HepG2 (cell line): Measurements from ENCODE around the gene SLC35F1.

Experiments used
- CREB1 ChIP-seq, 2 experiments: fragments of 450-650 bp in 1 of 2; IDR thresholded peaks; 2 replicates each; pipeline ENCODE4 v1.6.1; 2016 to 2017; ENCODE audit warnings: control low read depth in 1 of 2, mild to moderate bottlenecking in 1 of 2, missing compliant biosample characterization in 1 of 2, missing genetic modification characterization in 1 of 2
- CTCF ChIP-seq: sonication (generic); formaldehyde crosslinking; IDR thresholded peaks from 2 replicates; pipeline ENCODE4 v1.5.0; 2020; ENCODE audit warnings: mild to moderate bottlenecking, missing genetic modification reagents, moderate library complexity
- FOSL1 ChIP-seq: sonication (generic); formaldehyde crosslinking; IDR thresholded peaks from 2 replicates; pipeline ENCODE4 v1.9.0; 2021; ENCODE audit warnings: missing genetic modification reagents, borderline replicate concordance
- FOXJ3 ChIP-seq: sonication (generic); formaldehyde crosslinking; IDR thresholded peaks from 2 replicates; pipeline ENCODE4 v1.4.0; 2020; ENCODE audit warnings: missing genetic modification reagents, mild to moderate bottlenecking, borderline replicate concordance
- KLF6 ChIP-seq: IDR thresholded peaks from 2 replicates; pipeline ENCODE4 v1.8.0; 2016; ENCODE audit warnings: missing biosample characterization, missing genetic modification reagents
- MAFK ChIP-seq, 2 experiments: IDR thresholded peaks in 1 of 2; conservative IDR thresholded peaks in 1 of 2; 2 replicates each; pipeline ENCODE4 v1.6.1; 2011; ENCODE audit warnings: improper control_type of control experiment in 2 of 2, low read length in 2 of 2
- MNT ChIP-seq: fragments of 450-650 bp; IDR thresholded peaks from 2 replicates; pipeline ENCODE4 v1.6.1; 2016
- NFE2 ChIP-seq: sonication (generic); formaldehyde crosslinking; IDR thresholded peaks from 2 replicates; pipeline ENCODE4 v1.4.0; 2020; ENCODE audit warnings: missing genetic modification reagents
- TCF12 ChIP-seq, 2 experiments: fragments of 450-650 bp in 1 of 2; sonication (generic) in 1 of 2; formaldehyde crosslinking in 1 of 2; IDR thresholded peaks; 2 replicates each; pipeline versions ENCODE4 v1.6.1 to v1.8.0; 2017 to 2022; ENCODE audit warnings: antibody characterized with exemption in 1 of 2, mild to moderate bottlenecking in 1 of 2, missing genetic modification reagents in 1 of 2, moderate library complexity in 1 of 2
- TGIF2 ChIP-seq: IDR thresholded peaks from 2 replicates; pipeline ENCODE4 v1.6.1; 2016; ENCODE audit warnings: control low read depth, missing compliant biosample characterization
- USF2 ChIP-seq, 2 experiments: sonication (generic) in 1 of 2; formaldehyde crosslinking in 1 of 2; IDR thresholded peaks; 2 replicates each; pipeline versions ENCODE4 v1.5.1 to v1.6.1; 2011 to 2020; ENCODE audit warnings: borderline replicate concordance in 1 of 2, low read depth in 1 of 2, low read length in 1 of 2, mild to moderate bottlenecking in 1 of 2, missing genetic modification reagents in 1 of 2, moderate library complexity in 1 of 2
- ZBTB49 ChIP-seq: sonication (generic); formaldehyde crosslinking; IDR thresholded peaks from 2 replicates; pipeline ENCODE4 v1.4.0; 2020; ENCODE audit warnings: missing genetic modification reagents, borderline replicate concordance

DNA sequence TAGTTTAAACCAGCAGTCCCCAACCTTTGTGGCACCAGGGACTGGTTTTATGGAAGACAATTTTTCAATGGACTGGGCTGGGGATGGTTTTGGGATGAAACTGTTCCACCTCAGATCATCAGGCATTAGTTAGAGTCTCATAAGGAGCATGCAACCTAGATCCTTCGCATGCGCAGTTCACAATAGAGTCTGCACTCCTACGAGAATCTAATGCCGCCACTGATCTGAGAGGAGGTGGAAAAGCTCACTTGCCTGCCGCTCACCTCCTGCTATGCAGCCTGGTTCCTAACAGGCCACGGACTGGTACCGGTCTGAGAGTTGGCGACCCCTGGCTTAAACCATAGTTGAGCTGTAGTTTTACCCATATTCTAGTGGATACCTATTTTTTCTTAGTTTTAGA lies 154.6 kb downstream of the SLC35F1 start:
- TF ChIP-seq USF2 (IDR thresholded peaks at IDR 0.05; ENCODE audit: low read depth, low read length), result no peak
- TF ChIP-seq USF2 (CRISPR knock-in tag; IDR thresholded peaks at IDR 0.05; ENCODE audit: borderline replicate concordance), result no peak
- no peak for TF ChIP-seq CTCF (CRISPR knock-in tag)
- TF ChIP-seq TGIF2, result no peak
- no peak for TF ChIP-seq ZBTB49 (CRISPR knock-in tag)
- TF ChIP-seq MNT, result no peak
- no peak for TF ChIP-seq KLF6 (CRISPR knock-in tag)
- no peak for TF ChIP-seq FOSL1
- no peak for TF ChIP-seq MAFK (conservative IDR thresholded peaks at IDR 0.05 in 1 of 2, IDR thresholded peaks at IDR 0.05 in 1 of 2; ENCODE audit: low read length in 2 of 2)
- TF ChIP-seq NFE2 (CRISPR knock-in tag), result no peak
- no peak for TF ChIP-seq CREB1 (IDR thresholded peaks at IDR 0.05)
- no peak for TF ChIP-seq CREB1 (CRISPR knock-in tag; IDR thresholded peaks at IDR 0.05)
- no peak for TF ChIP-seq FOXJ3 (CRISPR knock-in tag)
- TF ChIP-seq TCF12 (IDR thresholded peaks at IDR 0.05), result no peak
- no peak for TF ChIP-seq TCF12 (CRISPR knock-in tag; IDR thresholded peaks at IDR 0.05)
